ENCODE data around the gene MCU. TPM values are rescaled to one million over a fixed set of nuclear protein-coding genes. Genes with fewer than 3 reads are reported as not detected.

Gene MCU
- total and polyA plus RNA-seq, 10 donors, result 7.2 to 29.2 (median 19.4) TPM

DNA sequence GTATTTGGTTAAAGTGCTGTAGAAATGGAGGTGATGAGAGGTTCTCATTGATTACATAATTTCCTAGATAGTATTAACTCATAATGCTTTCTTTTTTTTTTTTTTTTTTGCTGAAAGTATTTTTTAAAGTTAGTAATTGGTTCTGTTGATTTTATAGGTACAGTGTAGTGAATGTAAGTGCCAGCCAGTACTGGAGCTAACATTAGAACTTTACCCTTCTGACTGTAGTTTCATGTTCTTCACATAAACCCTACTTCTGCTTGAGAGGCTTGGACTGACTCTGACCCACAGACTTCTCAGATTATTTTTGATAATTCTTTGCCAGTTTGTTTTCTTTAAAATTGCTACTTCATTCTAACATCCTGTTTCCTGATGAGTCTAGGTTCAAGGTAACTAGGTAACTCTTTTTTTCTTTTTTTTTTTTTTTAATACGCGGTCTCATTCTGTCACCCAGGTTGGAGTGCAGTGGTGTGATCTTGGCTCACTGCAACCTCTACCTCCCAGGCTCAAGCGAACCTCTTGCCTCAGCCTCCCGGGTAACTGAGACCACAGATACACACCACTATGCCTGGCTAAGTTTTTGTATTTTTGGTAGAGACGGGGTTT lies 109.4 kb downstream of the MCU start:
- intact Hi-C loops (cut with DNase I; ENCODE audit: low total_unique reads), result no loop called here
- Histone ChIP-seq H3K36me3 (no peaks in the 10 kb centered on the region), H3K27me3 (replicated peaks in 1 of 7) (no peaks in the 10 kb centered on the region), H3K27ac (no peak overlapping the region), H3K9me3 (no peaks in the 10 kb centered on the region), H3K4me3 (no peak overlapping the region), H3K4me1 (peaks cover 0 to 31% (median 9%) of the 10 kb centered on the region in 6 donors)
- TF ChIP-seq POLR2AphosphoS5 (IDR thresholded peaks at IDR 0.05) (no peak), POLR2A (IDR thresholded peaks at IDR 0.05) (no peak)
- TF ChIP-seq, protein P1, sequence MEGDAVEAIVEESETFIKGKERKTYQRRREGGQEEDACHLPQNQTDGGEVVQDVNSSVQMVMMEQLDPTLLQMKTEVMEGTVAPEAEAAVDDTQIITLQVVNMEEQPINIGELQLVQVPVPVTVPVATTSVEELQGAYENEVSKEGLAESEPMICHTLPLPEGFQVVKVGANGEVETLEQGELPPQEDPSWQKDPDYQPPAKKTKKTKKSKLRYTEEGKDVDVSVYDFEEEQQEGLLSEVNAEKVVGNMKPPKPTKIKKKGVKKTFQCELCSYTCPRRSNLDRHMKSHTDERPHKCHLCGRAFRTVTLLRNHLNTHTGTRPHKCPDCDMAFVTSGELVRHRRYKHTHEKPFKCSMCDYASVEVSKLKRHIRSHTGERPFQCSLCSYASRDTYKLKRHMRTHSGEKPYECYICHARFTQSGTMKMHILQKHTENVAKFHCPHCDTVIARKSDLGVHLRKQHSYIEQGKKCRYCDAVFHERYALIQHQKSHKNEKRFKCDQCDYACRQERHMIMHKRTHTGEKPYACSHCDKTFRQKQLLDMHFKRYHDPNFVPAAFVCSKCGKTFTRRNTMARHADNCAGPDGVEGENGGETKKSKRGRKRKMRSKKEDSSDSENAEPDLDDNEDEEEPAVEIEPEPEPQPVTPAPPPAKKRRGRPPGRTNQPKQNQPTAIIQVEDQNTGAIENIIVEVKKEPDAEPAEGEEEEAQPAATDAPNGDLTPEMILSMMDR (IDR thresholded peaks at IDR 0.05 in 8 of 11, conservative IDR thresholded peaks at IDR 0.05 in 3 of 11), result no peak
- DNase-seq, result no peak
- 78 to 85% (median 81%) methylated on average over 5 of the region's 5 CpGs for WGBS, 5 donors

GRCh38 chr10:72802332-72802731 lies 110.4 kb downstream of the MCU start:
- intact Hi-C loops (cut with DNase I; ENCODE audit: low total_unique reads), result no loop called here
- 84 to 93% (median 86%) methylated on average over 2 of the region's 2 CpGs for WGBS, 5 donors
- TF ChIP-seq POLR2A (IDR thresholded peaks at IDR 0.05), result no peak
- TF ChIP-seq, protein P1 (IDR thresholded peaks at IDR 0.05 in 8 of 11, conservative IDR thresholded peaks at IDR 0.05 in 3 of 11), result no peak
- TF ChIP-seq POLR2AphosphoS5 (IDR thresholded peaks at IDR 0.05), result no peak

GRCh38 chr10:72802763-72803505 lies 111.0 kb downstream of the MCU start:
- Histone ChIP-seq H3K9me3 (no peaks in the 10 kb centered on the region), H3K4me1 (peaks cover 0 to 31% (median 9%) of the 10 kb centered on the region in 6 donors), H3K4me3 (no peak overlapping the region), H3K27me3 (replicated peaks in 1 of 7) (no peaks in the 10 kb centered on the region), H3K27ac (peak overlapping the region in 1 of 8 donors; percentile 5), H3K36me3 (no peaks in the 10 kb centered on the region)
- DNase-seq, result no peak
- WGBS, 5 donors, result 66 to 81% (median 70%) methylated on average over 4 of the region's 4 CpGs
- intact Hi-C loops (cut with DNase I; ENCODE audit: low total_unique reads), result no loop called here
- TF ChIP-seq, protein P1 (IDR thresholded peaks at IDR 0.05 in 8 of 11, conservative IDR thresholded peaks at IDR 0.05 in 3 of 11), result no peak
- TF ChIP-seq POLR2A (IDR thresholded peaks at IDR 0.05), result no peak
- TF ChIP-seq POLR2AphosphoS5 (IDR thresholded peaks at IDR 0.05), result no peak

More at GRCh38 chr10:72802332-72802731, 110.4 kb downstream of the MCU start:
- Histone ChIP-seq H3K4me3 (no peak overlapping the region), H3K27me3 (replicated peaks in 1 of 7) (no peaks in the 10 kb centered on the region), H3K36me3 (no peaks in the 10 kb centered on the region), H3K9me3 (no peaks in the 10 kb centered on the region), H3K4me1 (peaks cover 0 to 31% (median 9%) of the 10 kb centered on the region in 6 donors), H3K27ac (no peak overlapping the region)
- DNase-seq, result no peak

DNA sequence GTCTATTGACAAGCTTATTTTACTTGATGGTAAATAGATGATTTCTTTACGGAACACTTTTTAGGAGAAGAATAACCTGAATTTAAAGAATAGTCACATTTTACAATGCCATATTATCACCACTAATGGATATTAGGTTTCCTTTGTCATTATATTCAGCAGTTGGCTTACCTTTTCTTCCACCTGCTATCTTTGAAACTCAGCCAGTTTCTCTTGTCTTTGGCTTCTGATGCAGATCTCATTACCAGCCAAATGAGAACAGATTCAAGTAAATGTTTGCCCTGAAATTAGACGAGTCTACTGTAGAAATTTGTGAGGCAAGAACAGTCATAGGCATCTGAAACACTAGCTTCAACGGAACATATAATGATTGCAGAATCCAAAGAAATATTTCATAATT lies 116.1 kb downstream of the MCU start:
- H3K9me3 ChIP-seq, result no peaks in the 10 kb centered on the region
- 74 to 92% (median 84%) methylated on average over 3 of the region's 3 CpGs for WGBS, 5 donors
- DNase-seq, result no peak
- peaks cover 0 to 16% (median 2%) of the 10 kb centered on the region in 6 donors for H3K4me1 ChIP-seq
- intact Hi-C loops (cut with DNase I; ENCODE audit: low total_unique reads), result no loop called here
- H3K27me3 ChIP-seq (replicated peaks in 1 of 7), result no peaks in the 10 kb centered on the region
- no peak overlapping the region for H3K4me3 ChIP-seq
- no peak overlapping the region for H3K27ac ChIP-seq
- H3K36me3 ChIP-seq, result no peaks in the 10 kb centered on the region
- no peak for TF ChIP-seq POLR2AphosphoS5 (IDR thresholded peaks at IDR 0.05)
- TF ChIP-seq POLR2A (IDR thresholded peaks at IDR 0.05), result no peak
- TF ChIP-seq, protein P1 (IDR thresholded peaks at IDR 0.05 in 8 of 11, conservative IDR thresholded peaks at IDR 0.05 in 3 of 11), result no peak

All from spleen (tissue), 11 donors.